ENCODE data around the gene LRRC30. TPM values are rescaled to one million over a fixed set of nuclear protein-coding genes. Genes with fewer than 3 reads are reported as not detected.

The LRRC30 gene
- total and polyA plus RNA-seq, 2 of the 4 experiments (the other 2 are of a cell fraction), result not detected

GRCh38 chr18:7281579-7281978 lies 50.7 kb downstream of the LRRC30 start:
- WGBS, 2 experiments (ENCODE audit: extremely low coverage in 2 of 2, insufficient read length in 1 of 2), result no CpG with 5 or more reads among the region's 2 CpGs
- Histone ChIP-seq H3K79me1 (ENCODE audit: low read depth in 1 of 2, low read length in 2 of 2) (no peaks in the 10 kb centered on the region), H3K27me3 (ENCODE audit: control insufficient read depth, insufficient read depth, low read length) (peaks cover 2% of the 10 kb centered on the region; the same call in 1 of the 2 replicates), H3K4ac (ENCODE audit: low read depth, low read length) (no peak overlapping the region), H3K36me3 (ENCODE audit: control insufficient read depth, insufficient read depth, low read length) (no peaks in the 10 kb centered on the region), H3K4me2 (ENCODE audit: low read depth, low read length) (no peak overlapping the region), H3K9me1 (ENCODE audit: insufficient read depth, low read length) (no peaks in the 10 kb centered on the region), H2BK5ac (ENCODE audit: low read depth, low read length, poor library complexity, severe bottlenecking) (no peak overlapping the region), H3K18ac (ENCODE audit: low read depth, low read length) (no peak overlapping the region), H4K20me1 (ENCODE audit: insufficient read depth, low read length) (no peaks in the 10 kb centered on the region), H3K4me3 (ENCODE audit: insufficient read depth, low read depth, low read length) (no peak overlapping the region), H3K9ac (ENCODE audit: low read depth, low read length) (no peak overlapping the region), H3K14ac (replicated peaks; ENCODE audit: low read depth, low read length) (no peak overlapping the region), H3K23ac (ENCODE audit: low read depth, low read length) (no peak overlapping the region), H2AK5ac (ENCODE audit: low read depth, low read length) (no peak overlapping the region), H2BK120ac (ENCODE audit: low read depth, low read length) (no peak overlapping the region), H3K9me3 (ENCODE audit: control insufficient read depth, insufficient read depth, low read length) (no peaks in the 10 kb centered on the region; the same call in 1 of the 2 replicates), H4K5ac (ENCODE audit: low read depth, low read length) (no peak overlapping the region), H2AFZ (replicated peaks; ENCODE audit: low read length, poor library complexity) (no peak overlapping the region), H3K4me1 (ENCODE audit: control insufficient read depth, insufficient read depth, low read length) (no peaks in the 10 kb centered on the region), H3K56ac (ENCODE audit: extremely low read depth, insufficient read depth, low read length) (no peak overlapping the region), H2BK20ac (ENCODE audit: low read depth, low read length) (no peak overlapping the region), H4K8ac (ENCODE audit: low read depth in 2 of 2, low read length in 2 of 2) (no peak overlapping the region), H2AK9ac (replicated peaks; ENCODE audit: low read depth, low read length, poor library complexity) (no peak overlapping the region), H4K91ac (ENCODE audit: insufficient read depth, low read depth, low read length) (no peak overlapping the region), H2BK15ac (ENCODE audit: low read depth, low read length) (no peak overlapping the region), H3K27ac (ENCODE audit: insufficient read depth, low read length) (no peak overlapping the region)
- ChIA-PET POLR2A (ENCODE audit: unreplicated experiment) (no interaction called here), CTCF (no interaction called here)
- ATAC-seq (ENCODE audit: low read depth) (no peak), DNase-seq (no peak)
- intact Hi-C loops (cut with micrococcal nuclease), result no loop called here
- no TSS peak for BruUV-seq (replicated peaks)
- dilution Hi-C loops (cut with HindIII; ENCODE audit: low sequenced_read_pairs, unreplicated experiment), result no loop called here
- TF ChIP-seq RAD21 (IDR thresholded peaks at IDR 0.05; ENCODE audit: low read length), result no peak
- TF ChIP-seq, protein P1, sequence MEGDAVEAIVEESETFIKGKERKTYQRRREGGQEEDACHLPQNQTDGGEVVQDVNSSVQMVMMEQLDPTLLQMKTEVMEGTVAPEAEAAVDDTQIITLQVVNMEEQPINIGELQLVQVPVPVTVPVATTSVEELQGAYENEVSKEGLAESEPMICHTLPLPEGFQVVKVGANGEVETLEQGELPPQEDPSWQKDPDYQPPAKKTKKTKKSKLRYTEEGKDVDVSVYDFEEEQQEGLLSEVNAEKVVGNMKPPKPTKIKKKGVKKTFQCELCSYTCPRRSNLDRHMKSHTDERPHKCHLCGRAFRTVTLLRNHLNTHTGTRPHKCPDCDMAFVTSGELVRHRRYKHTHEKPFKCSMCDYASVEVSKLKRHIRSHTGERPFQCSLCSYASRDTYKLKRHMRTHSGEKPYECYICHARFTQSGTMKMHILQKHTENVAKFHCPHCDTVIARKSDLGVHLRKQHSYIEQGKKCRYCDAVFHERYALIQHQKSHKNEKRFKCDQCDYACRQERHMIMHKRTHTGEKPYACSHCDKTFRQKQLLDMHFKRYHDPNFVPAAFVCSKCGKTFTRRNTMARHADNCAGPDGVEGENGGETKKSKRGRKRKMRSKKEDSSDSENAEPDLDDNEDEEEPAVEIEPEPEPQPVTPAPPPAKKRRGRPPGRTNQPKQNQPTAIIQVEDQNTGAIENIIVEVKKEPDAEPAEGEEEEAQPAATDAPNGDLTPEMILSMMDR (conservative IDR thresholded peaks at IDR 0.05; ENCODE audit: low read depth, low read length), result no peak
- in situ Hi-C loops (cut with MboI; ENCODE audit: low sequenced_read_pairs), result no loop called here

Other genes starting within 250 kb of the LRRC30 start
- gene LAMA1, start 113.3 kb upstream of the LRRC30 start, total RNA-seq (2012; rRNA removed), result 10.9 and 11.4 TPM in 2 replicates
- 13.3 and 15.5 TPM in 2 replicates for gene LAMA1, start 113.3 kb upstream of the LRRC30 start, polyA plus RNA-seq (2012; rRNA removed)

Data from IMR-90 (cell line).